Neural cell (in vitro differentiated cells): Measurements from ENCODE around the gene BNC2. TPM values are rescaled to one million over a fixed set of nuclear protein-coding genes. Genes with fewer than 3 reads are reported as not detected.

ENCODE experiments used
- H2AFZ ChIP-seq: fragments of 200-600, 300-800 bp; sonication (generic), shearing (Covaris generic); 2 replicates; pipeline ENCODE4 v1.6.0; 2014; ENCODE audit warnings: low read depth, mild to moderate bottlenecking, antibody characterized with exemption, low read length, moderate library complexity
- H3F3A ChIP-seq: fragments of 200-600 bp; shearing (Covaris generic); 2 replicates; pipeline ENCODE4 v1.6.1; 2016; ENCODE audit warnings: mild to moderate bottlenecking, moderate library complexity, mixed read lengths, antibody characterized with exemption, low read length; ENCODE audit not compliant: insufficient read depth, poor library complexity, severe bottlenecking
- H3K27ac ChIP-seq: fragments of 200-600, 300-800 bp; sonication (generic), shearing (Covaris generic); 2 replicates; pipeline ENCODE4 v1.5.1; 2014; ENCODE audit warnings: mild to moderate bottlenecking, low read length, moderate library complexity
- H3K27me3 ChIP-seq: fragments of 300-800, 200-600 bp; sonication (generic), shearing (Covaris generic); 2 replicates; pipeline ENCODE4 v1.6.0; 2014; ENCODE audit warnings: mild to moderate bottlenecking, low read depth, low read length, moderate library complexity; ENCODE audit not compliant: insufficient read depth
- H3K36me3 ChIP-seq: fragments of 300-800, 200-600 bp; sonication (generic), shearing (Covaris generic); 2 replicates; pipeline ENCODE4 v1.5.1; 2014; ENCODE audit warnings: mild to moderate bottlenecking, antibody characterized with exemption, low read length, moderate library complexity; ENCODE audit not compliant: insufficient read depth
- H3K4me2 ChIP-seq: fragments of 300-800, 200-600 bp; sonication (generic), shearing (Covaris generic); 2 replicates; pipeline ENCODE4 v1.6.0; 2014; ENCODE audit warnings: mild to moderate bottlenecking, low read length
- H3K4me3 ChIP-seq: fragments of 300-800, 200-600 bp; sonication (generic), shearing (Covaris generic); 2 replicates; pipeline ENCODE4 v1.5.1; 2014; ENCODE audit warnings: mild to moderate bottlenecking, low read length, moderate library complexity
- H3K79me2 ChIP-seq: fragments of 200-600 bp; shearing (Covaris generic); replicated peaks from 2 replicates; pipeline ENCODE4 v1.6.0; 2014; ENCODE audit warnings: mild to moderate bottlenecking, low read length, moderate library complexity; ENCODE audit not compliant: insufficient read depth
- H3K9ac ChIP-seq: fragments of 300-800, 200-600 bp; sonication (generic), shearing (Covaris generic); 2 replicates; pipeline ENCODE4 v1.6.1; 2016; ENCODE audit warnings: mild to moderate bottlenecking, low read length, mixed read lengths
- H3K9me2 ChIP-seq: fragments of 200-600 bp; shearing (Covaris generic); 2 replicates; pipeline ENCODE4 v1.6.1; 2016; ENCODE audit warnings: mild to moderate bottlenecking, low read length, mixed read lengths; ENCODE audit not compliant: insufficient read depth
- H3K9me3 ChIP-seq: fragments of 200-600, 300-800 bp; sonication (generic), shearing (Covaris generic); 2 replicates; pipeline ENCODE4 v1.6.1; 2016; ENCODE audit warnings: mild to moderate bottlenecking, mixed run types, low read length, moderate library complexity, mixed read lengths
- H4K20me1 ChIP-seq: fragments of 200-600 bp; shearing (Covaris generic); 2 replicates; pipeline ENCODE4 v1.6.1; 2016; ENCODE audit warnings: mild to moderate bottlenecking, mixed run types; ENCODE audit not compliant: insufficient read depth
- EP300 ChIP-seq: fragments of 450-650 bp; conservative IDR thresholded peaks from 2 replicates; pipeline ENCODE4 v1.6.1; 2014; ENCODE audit warnings: antibody characterized with exemption, mild to moderate bottlenecking, moderate library complexity; ENCODE audit not compliant: poor library complexity, severe bottlenecking
- EZH2 ChIP-seq: fragments of 200-600, 300-800 bp; shearing (Covaris generic), sonication (generic); IDR thresholded peaks from 2 replicates; pipeline ENCODE4 v1.6.1; 2014; ENCODE audit warnings: antibody characterized with exemption, low read length, borderline replicate concordance, mild to moderate bottlenecking; ENCODE audit not compliant: insufficient read depth, poor library complexity, severe bottlenecking
- MXI1 ChIP-seq: fragments of 450-650 bp; conservative IDR thresholded peaks from 2 replicates; pipeline ENCODE4 v1.6.1; 2014; ENCODE audit warnings: antibody characterized with exemption, mild to moderate bottlenecking; ENCODE audit not compliant: poor library complexity, severe bottlenecking
- POLR2AphosphoS5 ChIP-seq: IDR thresholded peaks from 2 replicates; pipeline ENCODE4 v1.6.1; 2012
- RAD21 ChIP-seq: fragments of 450-650 bp; conservative IDR thresholded peaks from 2 replicates; pipeline ENCODE4 v1.6.1; 2014; ENCODE audit warnings: antibody characterized with exemption, mild to moderate bottlenecking, moderate library complexity
- REST ChIP-seq: IDR thresholded peaks from 2 replicates; pipeline ENCODE4 v1.6.1; 2012; ENCODE audit warnings: borderline replicate concordance
- SMC3 ChIP-seq: fragments of 450-650 bp; conservative IDR thresholded peaks from 2 replicates; pipeline ENCODE4 v1.6.1; 2014; ENCODE audit warnings: antibody characterized with exemption, mild to moderate bottlenecking, moderate library complexity; ENCODE audit not compliant: poor library complexity
- polyA plus RNA-seq: library from polyadenylated mRNA; depleted of rRNA; stranded (reverse); fragments of >200 nt; gene quantifications from 2 replicates; pipeline ENCODE4 v1.2.3, GENCODE V29; 2014
- TF ChIP-seq, protein P1 (sequence below): fragments of 450-650 bp; IDR thresholded peaks from 2 replicates; pipeline ENCODE4 v1.5.1; 2014; ENCODE audit warnings: antibody characterized with exemption, mild to moderate bottlenecking, moderate library complexity; ENCODE audit not compliant: poor library complexity, severe bottlenecking

The BNC2 gene
- polyA plus RNA-seq, 1 donor from 2014 or later = 1.3 TPM

- H3K4me3 ChIP-seq = no peak overlapping the region
- H3K9me2 ChIP-seq = no peaks in the 10 kb centered on the region
- H3K4me2 ChIP-seq = no peak overlapping the region
- H2AFZ ChIP-seq = no peak overlapping the region
- no peak overlapping the region for H3K9ac ChIP-seq
- no peak overlapping the region for H3K27ac ChIP-seq
- no peaks in the 10 kb centered on the region for H4K20me1 ChIP-seq
- H3K9me3 ChIP-seq = no peaks in the 10 kb centered on the region
- H3K36me3 ChIP-seq = no peaks in the 10 kb centered on the region
- TF ChIP-seq POLR2AphosphoS5 (no peak), REST (no peak), RAD21 (no peak), EZH2 (no peak), SMC3 (no peak), EP300 (no peak), MXI1 (no peak)
- TF ChIP-seq, protein P1, sequence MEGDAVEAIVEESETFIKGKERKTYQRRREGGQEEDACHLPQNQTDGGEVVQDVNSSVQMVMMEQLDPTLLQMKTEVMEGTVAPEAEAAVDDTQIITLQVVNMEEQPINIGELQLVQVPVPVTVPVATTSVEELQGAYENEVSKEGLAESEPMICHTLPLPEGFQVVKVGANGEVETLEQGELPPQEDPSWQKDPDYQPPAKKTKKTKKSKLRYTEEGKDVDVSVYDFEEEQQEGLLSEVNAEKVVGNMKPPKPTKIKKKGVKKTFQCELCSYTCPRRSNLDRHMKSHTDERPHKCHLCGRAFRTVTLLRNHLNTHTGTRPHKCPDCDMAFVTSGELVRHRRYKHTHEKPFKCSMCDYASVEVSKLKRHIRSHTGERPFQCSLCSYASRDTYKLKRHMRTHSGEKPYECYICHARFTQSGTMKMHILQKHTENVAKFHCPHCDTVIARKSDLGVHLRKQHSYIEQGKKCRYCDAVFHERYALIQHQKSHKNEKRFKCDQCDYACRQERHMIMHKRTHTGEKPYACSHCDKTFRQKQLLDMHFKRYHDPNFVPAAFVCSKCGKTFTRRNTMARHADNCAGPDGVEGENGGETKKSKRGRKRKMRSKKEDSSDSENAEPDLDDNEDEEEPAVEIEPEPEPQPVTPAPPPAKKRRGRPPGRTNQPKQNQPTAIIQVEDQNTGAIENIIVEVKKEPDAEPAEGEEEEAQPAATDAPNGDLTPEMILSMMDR = no peak
- no peaks in the 10 kb centered on the region for H3K27me3 ChIP-seq
- H3K79me2 ChIP-seq = no peaks in the 10 kb centered on the region
- no peaks in the 10 kb centered on the region for H3F3A ChIP-seq
Observed at GRCh38 chr9:16446636-16447035, 423.8 kb downstream of the BNC2 start.

DNA sequence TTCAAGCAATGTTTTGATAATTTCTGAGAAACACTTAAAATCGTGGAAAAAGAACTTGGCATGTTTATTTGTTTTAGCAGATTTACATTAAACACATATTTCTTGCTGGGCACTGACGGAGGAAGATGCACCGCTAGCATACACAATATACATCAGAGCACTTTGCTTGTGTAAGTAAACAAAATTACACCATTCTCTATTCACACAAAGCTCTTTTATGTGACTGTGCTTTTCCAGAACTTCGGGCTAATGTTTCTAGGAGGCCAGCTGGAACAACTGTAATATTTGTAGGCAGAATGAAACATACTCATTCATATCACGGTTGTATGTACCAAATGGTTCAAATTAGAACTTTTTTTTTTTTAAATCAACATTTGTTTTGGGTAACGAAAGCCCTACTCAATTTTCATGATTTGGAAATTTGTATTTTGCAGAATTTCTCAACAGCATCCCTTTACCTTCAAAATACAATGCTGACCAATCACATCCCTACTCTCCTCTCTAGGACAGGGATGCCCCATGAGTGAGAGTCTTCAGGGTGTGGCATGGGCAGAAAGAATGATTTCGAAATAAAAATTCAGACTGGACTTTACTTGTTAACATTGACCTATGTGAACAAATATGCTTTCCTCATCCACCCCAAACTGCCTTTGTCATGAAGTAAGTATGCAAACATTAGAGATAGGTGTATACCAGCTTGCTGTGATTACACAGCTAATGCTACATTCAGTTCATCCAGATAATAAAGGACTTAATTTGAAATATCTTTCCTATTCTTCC lies 425.1 kb downstream of the BNC2 start:
- no peaks in the 10 kb centered on the region for H3K36me3 ChIP-seq
- H2AFZ ChIP-seq = no peak overlapping the region
- H3K4me2 ChIP-seq = no peak overlapping the region
- no peaks in the 10 kb centered on the region for H4K20me1 ChIP-seq
- no peak overlapping the region for H3K4me3 ChIP-seq
- no peaks in the 10 kb centered on the region for H3K27me3 ChIP-seq
- H3K9me3 ChIP-seq = no peaks in the 10 kb centered on the region
- no peak for TF ChIP-seq RAD21
- no peak for TF ChIP-seq EP300
- TF ChIP-seq, protein P1 = no peak
- H3K79me2 ChIP-seq = no peaks in the 10 kb centered on the region
- H3K27ac ChIP-seq = no peak overlapping the region
- no peaks in the 10 kb centered on the region for H3F3A ChIP-seq
- H3K9ac ChIP-seq = no peak overlapping the region
- no peaks in the 10 kb centered on the region for H3K9me2 ChIP-seq
